Lower leg skin (tissue), 3 donors: ENCODE data around the gene PIM3.

Experiments
- CTCF ChIP-seq, 3 donors: fragments of 450-650 bp; IDR thresholded peaks; one replicate each; pipeline ENCODE4 v1.5.1; 2016; ENCODE audit warnings: antibody characterized with exemption in 3 of 3, mild to moderate bottlenecking in 3 of 3, moderate library complexity in 2 of 3
- POLR2A ChIP-seq, 2 donors: fragments of 450-650 bp; IDR thresholded peaks; one replicate each; pipeline ENCODE4 v1.6.1; 2016 to 2017; ENCODE audit warnings: antibody characterized with exemption in 2 of 2, mild to moderate bottlenecking in 1 of 2, moderate library complexity in 1 of 2

- TF ChIP-seq CTCF (IDR thresholded peaks at IDR 0.05) (no peak), POLR2A (IDR thresholded peaks at IDR 0.05) (no peak)
Measured at GRCh38 chr22:49928185-49928495, 32.4 kb upstream of the PIM3 start.
